ENCODE results near the gene DLEU7.
A peak's percentile ranks its signal among the peaks of the same experiment; 100 is the strongest.

The DLEU7 gene

DNA sequence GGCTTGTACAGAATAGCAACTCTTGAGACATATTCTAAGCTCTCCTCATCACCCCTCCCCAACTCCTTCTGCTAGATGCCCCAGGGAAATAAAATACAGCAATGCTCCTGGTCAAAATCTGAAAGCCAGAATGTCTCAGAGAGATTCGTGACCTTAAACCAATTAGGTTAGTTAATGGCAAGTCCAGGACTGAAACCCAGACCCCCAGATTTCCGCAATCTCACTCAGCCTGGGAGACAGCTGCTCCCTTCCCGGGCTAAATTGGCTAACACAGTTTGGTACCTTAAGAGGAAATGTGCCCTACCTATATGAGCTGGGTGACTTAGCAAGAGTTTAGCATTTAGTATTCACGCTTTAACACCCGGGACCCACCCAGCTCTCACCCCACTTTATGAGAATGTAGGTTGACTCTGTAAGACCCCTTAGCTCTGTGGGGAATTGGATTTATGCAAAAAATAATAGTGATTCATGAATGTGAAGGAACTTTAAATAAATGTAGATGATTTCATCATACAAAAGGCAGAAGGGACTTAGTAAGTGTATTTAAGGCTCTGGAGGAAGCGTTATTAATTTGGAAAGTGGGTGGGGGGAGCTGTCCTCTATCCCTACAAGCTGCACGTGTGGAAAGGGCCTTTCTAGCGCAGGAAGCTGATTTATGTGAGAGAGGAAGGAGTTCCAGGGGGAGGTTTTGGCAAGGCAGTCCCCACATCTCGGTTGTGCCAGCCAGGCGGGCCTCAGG lies 1.1 kb downstream of the DLEU7 start:
- no peak for DNase-seq

DNA sequence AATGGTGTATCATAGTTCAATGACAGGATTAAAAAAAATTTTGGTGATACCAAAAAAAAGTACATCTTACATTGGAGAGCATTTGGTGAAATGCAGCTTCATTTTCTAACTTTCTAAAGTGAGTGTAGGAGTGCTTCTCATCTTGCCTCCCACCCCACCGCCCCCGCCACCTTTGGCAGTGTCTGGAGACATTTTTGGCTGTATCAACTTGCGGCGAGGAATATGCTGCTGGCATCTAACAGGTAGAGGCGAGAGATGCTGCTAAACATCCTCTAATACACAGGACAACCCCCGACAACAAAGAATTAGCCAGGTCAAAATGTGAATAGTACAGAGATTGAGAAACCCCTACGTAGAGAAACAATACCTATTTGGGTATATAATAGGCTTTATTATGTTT lies 1.7 kb downstream of the DLEU7 start:
- no peak for DNase-seq

- no peak for DNase-seq
Measured at GRCh38 chr13:50840284-50840683, 3.2 kb downstream of the DLEU7 start.

- no peak for DNase-seq
Measured at GRCh38 chr13:50839828-50840227, 3.7 kb downstream of the DLEU7 start.

DNA sequence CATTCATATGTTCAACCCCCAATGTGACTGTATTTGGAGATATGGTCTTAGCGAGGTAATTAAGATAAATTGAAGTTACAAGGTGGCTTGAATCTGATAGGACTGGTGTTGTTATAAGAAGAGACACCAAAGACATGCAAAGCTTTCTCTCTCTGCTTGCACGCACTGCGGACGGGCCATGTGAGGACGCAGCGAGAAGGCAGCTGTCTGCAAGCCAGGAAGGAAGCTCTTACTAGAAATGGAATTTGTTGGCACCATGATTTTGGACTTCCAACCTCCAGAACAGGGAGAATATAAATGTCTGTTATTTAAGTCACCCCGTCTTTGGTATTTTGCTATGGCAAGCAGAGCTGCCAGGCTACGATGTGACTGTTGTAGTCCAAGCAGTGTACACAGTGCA lies 4.8 kb downstream of the DLEU7 start:
- DNase-seq = no peak

- DNase-seq = no peak
Measured at GRCh38 chr13:50838031-50838430, 5.5 kb downstream of the DLEU7 start.

DNA sequence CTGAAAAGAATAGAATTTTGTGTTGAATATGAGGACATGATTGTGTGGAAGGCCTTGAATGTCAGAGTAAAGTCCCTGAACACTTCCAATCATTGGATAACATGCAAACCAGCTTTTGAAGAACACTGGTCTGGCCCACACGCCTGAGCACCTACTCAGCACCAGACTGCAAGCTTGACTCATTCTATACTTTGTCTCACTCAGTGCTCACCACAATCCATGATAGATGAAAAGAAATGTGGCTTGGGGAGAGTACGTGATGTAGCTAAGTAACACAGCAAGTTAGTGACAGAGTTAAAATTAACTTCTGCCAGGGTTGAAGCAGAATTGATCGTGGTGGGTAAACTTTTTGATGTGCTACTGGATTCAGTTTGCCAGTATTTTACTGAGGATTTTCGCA lies 12.0 kb downstream of the DLEU7 start:
- no peak for DNase-seq

- DNase-seq = no peak
Measured at GRCh38 chr13:50829896-50830295, 13.6 kb downstream of the DLEU7 start.

DNA sequence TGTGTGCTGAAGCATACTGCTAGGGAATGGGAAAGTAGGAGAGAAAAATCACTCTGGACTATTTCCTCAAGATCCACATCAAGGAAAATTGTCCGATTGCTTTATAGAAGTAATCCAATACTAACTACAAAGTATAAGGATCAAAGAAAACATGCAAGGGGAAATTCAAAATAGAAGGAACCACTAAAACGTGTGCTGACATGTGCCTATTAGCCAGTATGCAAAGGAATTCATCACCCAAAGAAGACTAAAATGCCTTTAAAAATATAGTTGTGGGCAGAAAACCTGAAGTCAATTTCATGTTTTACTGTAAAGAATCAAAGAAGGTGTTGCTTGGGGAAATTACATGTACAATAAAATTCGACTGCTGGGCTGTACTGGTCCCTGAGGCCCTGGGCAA lies 14.3 kb downstream of the DLEU7 start:
- no peak for DNase-seq

DNA sequence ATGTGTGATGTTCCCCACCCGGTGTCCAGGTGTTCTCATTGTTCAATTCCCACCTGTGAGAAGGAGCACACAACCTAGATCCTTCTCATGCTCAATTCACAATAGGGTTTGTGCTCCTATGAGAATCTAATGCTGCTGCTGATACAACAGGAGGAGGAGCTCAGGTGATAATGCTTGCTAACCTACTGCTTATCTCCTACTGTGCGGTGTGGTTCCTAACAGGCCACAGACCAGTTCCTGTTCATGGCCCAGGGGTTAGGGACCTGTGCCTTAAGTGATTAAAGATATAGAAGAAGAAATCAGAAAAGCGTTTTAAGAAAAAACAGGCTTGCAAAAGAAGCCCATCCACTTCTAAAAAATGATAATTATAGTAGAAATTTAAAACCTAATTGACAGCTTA lies 17.5 kb downstream of the DLEU7 start:
- no peak for DNase-seq

DNA sequence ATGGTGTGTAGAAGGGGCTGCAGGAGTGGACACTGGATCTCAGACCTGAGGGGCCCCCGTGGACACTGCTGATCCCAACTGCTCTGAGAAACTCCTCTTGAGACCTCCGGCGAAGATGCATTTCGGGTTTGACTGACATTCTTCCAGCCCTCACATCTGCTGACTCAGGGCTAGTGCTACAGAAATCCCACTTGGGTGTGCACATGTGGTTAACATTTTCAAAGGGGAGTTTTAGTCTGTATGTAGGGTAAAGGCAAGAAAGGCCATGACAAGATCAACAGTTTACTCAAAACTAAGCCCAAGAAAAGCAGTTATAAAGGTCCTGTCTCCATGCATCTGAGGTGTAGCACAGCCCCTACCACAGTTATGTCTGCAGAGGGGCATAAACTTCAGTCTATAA lies 31.2 kb downstream of the DLEU7 start:
- DNase-seq = no peak

- no peak for DNase-seq
Measured at GRCh38 chr13:50810998-50811397, 32.5 kb downstream of the DLEU7 start.

DNA sequence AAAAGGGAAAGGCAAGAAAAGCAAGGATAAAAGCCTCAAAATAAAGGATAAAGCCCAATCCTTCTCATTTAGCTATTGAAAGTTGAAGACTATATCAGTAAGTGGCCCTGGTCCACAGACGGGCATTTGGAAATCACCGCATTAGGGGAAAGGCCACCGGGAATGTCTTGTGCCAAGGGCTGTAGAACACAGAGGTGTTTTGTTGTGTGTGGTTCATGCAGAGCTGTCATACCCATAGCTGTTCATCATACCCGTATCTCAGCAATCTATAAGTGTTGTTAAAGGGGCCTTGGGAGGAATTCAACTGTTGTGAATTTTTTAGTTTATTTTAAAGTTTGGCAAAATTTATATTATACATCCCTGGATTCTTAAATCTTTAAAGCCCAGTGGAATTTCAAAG lies 33.0 kb downstream of the DLEU7 start:
- no peak for DNase-seq

DNA sequence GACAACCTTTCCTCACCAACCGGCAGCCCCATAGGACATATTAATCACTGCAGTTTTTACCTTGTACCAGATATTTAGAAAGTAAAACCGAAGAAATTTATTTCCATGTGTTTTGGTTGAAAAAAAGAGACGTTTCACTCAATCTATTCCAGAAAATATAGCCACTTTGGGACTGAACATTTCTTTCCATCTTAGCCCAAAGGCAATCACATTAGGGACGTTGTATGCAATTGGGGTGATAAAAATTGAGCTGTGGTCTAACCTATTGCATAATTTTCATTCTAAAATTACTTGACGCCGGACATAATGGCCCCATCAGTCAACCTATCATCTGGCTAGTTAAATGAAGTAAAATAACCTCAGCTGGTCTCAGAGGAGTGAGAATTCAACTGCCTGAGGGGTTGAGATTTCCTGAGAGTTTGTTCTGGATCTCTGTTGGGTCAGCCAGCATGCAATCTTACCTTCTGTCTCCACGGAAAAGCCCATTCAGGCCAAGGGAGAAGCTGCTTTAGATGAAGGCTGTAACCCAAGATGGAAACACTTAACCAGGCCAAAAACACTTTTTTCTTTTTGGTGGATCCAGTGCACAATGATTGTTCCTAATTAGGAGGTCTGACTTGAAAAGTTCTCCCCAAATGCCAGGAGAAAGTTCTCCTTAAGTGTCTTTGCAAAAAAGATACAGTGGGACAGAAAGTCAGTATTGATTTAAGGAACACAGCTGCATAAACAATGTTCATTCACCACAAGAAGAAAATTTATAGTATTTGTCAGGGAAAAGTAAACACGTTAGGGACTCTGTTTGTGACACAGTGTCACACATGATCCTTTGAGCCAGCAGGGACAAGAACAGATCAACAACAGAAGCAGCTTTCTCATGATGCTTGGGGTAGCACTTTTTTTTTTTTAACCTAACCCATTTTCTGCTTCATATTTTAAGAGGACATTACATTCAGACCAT lies 34.1 kb downstream of the DLEU7 start:
- DNase-seq = no peak

GRCh38 chr13:50805805-50806204 lies 37.7 kb downstream of the DLEU7 start:
- no peak for DNase-seq

GRCh38 chr13:50801087-50801931 lies 42.2 kb downstream of the DLEU7 start:
- DNase-seq = peak; percentile 75

DNA sequence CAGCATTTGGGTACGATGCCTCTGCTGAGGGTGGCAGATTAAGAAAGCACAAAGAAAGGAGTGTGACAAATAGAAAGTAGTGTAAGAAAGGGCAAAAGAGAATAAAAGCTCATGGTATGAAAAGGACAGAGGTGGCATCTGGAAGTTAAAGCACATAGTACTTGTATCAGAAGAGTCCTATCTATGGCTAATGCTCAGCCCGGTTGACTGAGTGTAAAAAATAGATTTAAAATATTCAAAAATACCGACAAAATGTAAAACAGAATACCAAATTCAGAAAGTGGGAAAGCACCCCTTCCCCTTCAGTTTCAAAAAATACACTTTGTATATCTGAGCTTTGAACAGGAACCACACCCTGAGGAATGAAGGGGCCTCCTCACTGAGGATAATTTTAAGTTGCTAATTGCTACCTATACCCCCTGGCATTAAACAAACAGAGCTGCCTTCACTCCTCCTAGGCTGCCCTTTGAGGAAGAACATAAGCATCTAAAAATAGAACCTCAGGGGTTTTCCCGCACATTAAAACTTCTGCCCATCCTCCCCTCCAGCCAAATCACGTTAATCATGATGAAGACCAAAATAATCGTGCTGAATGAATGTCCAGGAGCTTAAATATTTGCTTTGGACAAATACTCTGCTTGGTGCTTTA lies 43.3 kb downstream of the DLEU7 start:
- DNase-seq = no peak

GRCh38 chr13:50798923-50799322 lies 44.6 kb downstream of the DLEU7 start:
- DNase-seq = no peak

- DNase-seq = no peak
Measured at GRCh38 chr13:50797091-50797490, 46.4 kb downstream of the DLEU7 start.

GRCh38 chr13:50796463-50796862 lies 47.0 kb downstream of the DLEU7 start:
- no peak for DNase-seq

DNA sequence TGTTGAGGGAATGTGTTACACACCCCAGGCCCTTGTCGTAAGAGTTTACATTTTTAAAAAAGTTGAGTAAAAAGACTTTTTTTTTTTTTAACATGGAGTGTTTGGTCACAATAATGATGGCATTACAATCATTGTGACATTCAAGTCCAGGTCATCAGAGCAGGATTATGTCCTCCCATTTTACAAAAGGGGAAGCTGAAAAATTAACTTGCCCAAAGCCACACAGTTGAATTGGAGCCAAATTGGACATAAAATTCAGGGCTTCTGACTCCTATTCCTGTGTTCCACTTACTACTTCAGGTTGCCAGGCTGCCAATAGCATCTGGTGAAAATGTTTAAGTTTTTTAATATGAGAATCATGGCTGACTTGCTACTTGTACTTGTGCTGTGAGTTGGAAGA lies 49.3 kb downstream of the DLEU7 start:
- DNase-seq = no peak

DNA sequence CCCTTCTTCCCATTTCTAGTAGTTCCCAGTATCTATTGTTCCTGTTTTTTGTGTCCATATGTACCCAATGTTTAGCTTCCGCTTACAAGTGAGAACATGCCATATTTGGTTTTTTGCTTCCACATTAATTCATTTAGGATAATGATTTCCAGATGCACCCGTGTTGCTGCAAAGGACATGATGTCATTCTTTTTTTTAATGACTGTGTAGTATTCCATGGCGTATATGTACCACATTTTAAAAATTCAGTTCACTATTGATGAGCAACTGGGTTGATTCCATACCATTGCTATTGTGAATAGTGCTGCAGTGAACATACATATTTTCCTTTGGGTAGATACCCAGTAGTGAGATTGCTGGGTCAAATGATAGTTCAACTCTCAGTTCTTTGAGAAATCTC lies 50.5 kb downstream of the DLEU7 start:
- DNase-seq = no peak
